BLaER1 (cell line): ENCODE results near the gene GRK3.
"Not testable (repeated sequence)": the region's sequence is repeated elsewhere in the genome, so short reads cannot be mapped to it uniquely, and the experiment has no call there.

Experiments
- H3K27ac ChIP-seq: shearing (Covaris generic); formaldehyde crosslinking; 2 replicates; pipeline ENCODE4 v1.8.1; 2022
- H3K27me3 ChIP-seq: shearing (Covaris generic); formaldehyde crosslinking; 2 replicates; pipeline ENCODE4 v1.8.1; 2022
- H3K36me3 ChIP-seq: shearing (Covaris generic); formaldehyde crosslinking; 2 replicates; pipeline ENCODE4 v1.8.1; 2022
- H3K4me1 ChIP-seq: shearing (Covaris generic); formaldehyde crosslinking; 2 replicates; pipeline ENCODE4 v1.8.1; 2022
- H3K4me2 ChIP-seq: shearing (Covaris generic); formaldehyde crosslinking; 2 replicates; pipeline ENCODE4 v1.8.1; 2022
- H3K4me3 ChIP-seq: shearing (Covaris generic); formaldehyde crosslinking; 2 replicates; pipeline ENCODE4 v1.8.1; 2022
- H3K9ac ChIP-seq: shearing (Covaris generic); formaldehyde crosslinking; 2 replicates; pipeline ENCODE4 v1.8.1; 2022
- H3K9me3 ChIP-seq: shearing (Covaris generic); formaldehyde crosslinking; 2 replicates; pipeline ENCODE4 v1.8.1; 2022
- H4K20me1 ChIP-seq: shearing (Covaris generic); formaldehyde crosslinking; 2 replicates; pipeline ENCODE4 v1.8.1; 2022
- Cebpa-rat ChIP-seq: shearing (Covaris generic); IDR thresholded peaks from 2 replicates; pipeline ENCODE4 v1.8.1; 2022

Gene GRK3

GRCh38 chr22:25602445-25602844 lies 38.0 kb downstream of the GRK3 start:
- H3K4me1 ChIP-seq: peaks cover 6% of the 10 kb centered on the region; the same call in 1 of the 2 replicates
- no peaks in the 10 kb centered on the region for H3K27me3 ChIP-seq
- H3K9ac ChIP-seq: no peak overlapping the region
- no peak overlapping the region for H3K4me3 ChIP-seq
- peaks cover 5% of the 10 kb centered on the region; the same call in 1 of the 2 replicates for H3K9me3 ChIP-seq
- no peak overlapping the region for H3K27ac ChIP-seq
- TF ChIP-seq Cebpa-rat: no peak
- H4K20me1 ChIP-seq: peaks cover 48% of the 10 kb centered on the region
- H3K36me3 ChIP-seq: peaks cover 4% of the 10 kb centered on the region; the same call in 1 of the 2 replicates
- no peak overlapping the region for H3K4me2 ChIP-seq

- Histone ChIP-seq H3K9me3 (peaks cover under 1% of the 10 kb centered on the region; the same call in 1 of the 2 replicates), H4K20me1 (peaks cover 51% of the 10 kb centered on the region), H3K4me1 (peaks cover 6% of the 10 kb centered on the region; the same call in 1 of the 2 replicates), H3K9ac (no peak overlapping the region), H3K4me2 (no peak overlapping the region), H3K27ac (no peak overlapping the region), H3K36me3 (no peaks in the 10 kb centered on the region), H3K4me3 (no peak overlapping the region), H3K27me3 (no peaks in the 10 kb centered on the region)
- TF ChIP-seq Cebpa-rat: no peak
These were observed 38.4 kb downstream of the GRK3 start for GRCh38 chr22:25602916-25603315.

- peaks cover 54% of the 10 kb centered on the region for H4K20me1 ChIP-seq
- H3K9me3 ChIP-seq: not testable (repeated sequence)
These were observed 40.7 kb downstream of the GRK3 start for GRCh38 chr22:25605146-25605545.

GRCh38 chr22:25605565-25605964 lies 41.1 kb downstream of the GRK3 start:
- H4K20me1 ChIP-seq: peaks cover 50% of the 10 kb centered on the region
- not testable (repeated sequence) for H3K27me3 ChIP-seq, H3K4me2 ChIP-seq, H3K27ac ChIP-seq, H3K4me3 ChIP-seq, H3K4me1 ChIP-seq, H3K9me3 ChIP-seq, H3K9ac ChIP-seq
- H3K36me3 ChIP-seq: peaks cover 12% of the 10 kb centered on the region

More at GRCh38 chr22:25605146-25605545, 40.7 kb downstream of the GRK3 start:
- H3K4me3 ChIP-seq, H3K36me3 ChIP-seq, H3K27ac ChIP-seq, H3K27me3 ChIP-seq, H3K4me1 ChIP-seq, H3K4me2 ChIP-seq, H3K9ac ChIP-seq: not testable (repeated sequence)

GRCh38 chr22:25611284-25611683 lies 46.8 kb downstream of the GRK3 start:
- not testable (repeated sequence) for H3K4me2 ChIP-seq, H3K4me3 ChIP-seq, H3K27ac ChIP-seq, H3K27me3 ChIP-seq, H3K9ac ChIP-seq, H3K4me1 ChIP-seq
- Histone ChIP-seq H3K9me3 (peaks cover 25% of the 10 kb centered on the region), H3K36me3 (peaks cover 28% of the 10 kb centered on the region), H4K20me1 (peaks cover 19% of the 10 kb centered on the region; the same call in 1 of the 2 replicates)

GRCh38 chr22:25613131-25613530 lies 48.7 kb downstream of the GRK3 start:
- H3K36me3 ChIP-seq: peaks cover 28% of the 10 kb centered on the region
- peaks cover 25% of the 10 kb centered on the region for H3K9me3 ChIP-seq
- peaks cover 24% of the 10 kb centered on the region for H4K20me1 ChIP-seq

GRCh38 chr22:25613558-25613957 lies 49.1 kb downstream of the GRK3 start:
- not testable (repeated sequence) for H3K4me3 ChIP-seq, H3K4me2 ChIP-seq, H3K9ac ChIP-seq, H3K27ac ChIP-seq, H3K27me3 ChIP-seq, H3K4me1 ChIP-seq
- peaks cover 25% of the 10 kb centered on the region for H3K36me3 ChIP-seq
- peaks cover 24% of the 10 kb centered on the region for H4K20me1 ChIP-seq
- peaks cover 25% of the 10 kb centered on the region for H3K9me3 ChIP-seq

More at GRCh38 chr22:25613131-25613530, 48.7 kb downstream of the GRK3 start:
- not testable (repeated sequence) for H3K27ac ChIP-seq, H3K4me1 ChIP-seq, H3K4me2 ChIP-seq, H3K4me3 ChIP-seq, H3K9ac ChIP-seq, H3K27me3 ChIP-seq

GRCh38 chr22:25614791-25615190 lies 50.3 kb downstream of the GRK3 start:
- not testable (repeated sequence) for H3K4me2 ChIP-seq

GRCh38 chr22:25621986-25622385 lies 57.5 kb downstream of the GRK3 start:
- Histone ChIP-seq H3K4me2 (no peak overlapping the region), H3K9me3 (no peaks in the 10 kb centered on the region), H3K9ac (no peak overlapping the region), H3K27me3 (no peaks in the 10 kb centered on the region), H3K4me3 (no peak overlapping the region), H4K20me1 (peaks cover 84% of the 10 kb centered on the region), H3K36me3 (peaks cover 40% of the 10 kb centered on the region), H3K4me1 (peaks cover 12% of the 10 kb centered on the region), H3K27ac (no peak overlapping the region)
- TF ChIP-seq Cebpa-rat: no peak

More at GRCh38 chr22:25614791-25615190, 50.3 kb downstream of the GRK3 start:
- not testable (repeated sequence) for H3K9ac ChIP-seq, H3K27me3 ChIP-seq, H3K4me1 ChIP-seq, H3K4me3 ChIP-seq, H3K27ac ChIP-seq
- H3K9me3 ChIP-seq: peaks cover 23% of the 10 kb centered on the region
- H3K36me3 ChIP-seq: peaks cover 35% of the 10 kb centered on the region
- H4K20me1 ChIP-seq: peaks cover 33% of the 10 kb centered on the region

GRCh38 chr22:25623310-25623734 lies 58.8 kb downstream of the GRK3 start:
- peaks cover 23% of the 10 kb centered on the region for H3K4me1 ChIP-seq
- TF ChIP-seq Cebpa-rat: no peak
- H3K9ac ChIP-seq: no peak overlapping the region
- H3K4me2 ChIP-seq: no peak overlapping the region
- H3K27ac ChIP-seq: no peak overlapping the region
- peaks cover 40% of the 10 kb centered on the region for H3K36me3 ChIP-seq
- H3K27me3 ChIP-seq: no peaks in the 10 kb centered on the region
- peaks cover 85% of the 10 kb centered on the region for H4K20me1 ChIP-seq
- H3K4me3 ChIP-seq: no peak overlapping the region
- no peaks in the 10 kb centered on the region for H3K9me3 ChIP-seq

- Histone ChIP-seq H3K4me1 (peaks cover 23% of the 10 kb centered on the region), H3K27ac (no peak overlapping the region), H3K4me2 (no peak overlapping the region), H3K27me3 (no peaks in the 10 kb centered on the region), H3K4me3 (no peak overlapping the region), H3K9me3 (no peaks in the 10 kb centered on the region), H4K20me1 (peaks cover 85% of the 10 kb centered on the region), H3K9ac (no peak overlapping the region), H3K36me3 (peaks cover 37% of the 10 kb centered on the region)
- no peak for TF ChIP-seq Cebpa-rat
These were observed 59.4 kb downstream of the GRK3 start for GRCh38 chr22:25623851-25624250.
